T-helper 2 cell treated with Interferon-gamma antibody and Interleukin-4, amounts not matched to agents 5 μg/mL and 100 μg/mL, for 36 hours (primary cell): ENCODE results near the gene OR2M3.

Source experiments
- DNase-seq: peaks from one replicate; pipeline ENCODE4 v3.0.0; 2021; ENCODE audit warnings: low spot score
- H3K27ac Mint-ChIP-seq: one replicate; pipeline ENCODE4 v1.8.0; 2021; ENCODE audit warnings: mild to moderate bottlenecking, mixed read lengths
- H3K27me3 Mint-ChIP-seq: one replicate; pipeline ENCODE4 v1.8.0; 2021; ENCODE audit warnings: low read depth, mixed read lengths
- H3K36me3 Mint-ChIP-seq: one replicate; pipeline ENCODE4 v1.8.0; 2021; ENCODE audit warnings: low read depth, mixed read lengths
- H3K4me1 Mint-ChIP-seq: one replicate; pipeline ENCODE4 v1.8.0; 2021; ENCODE audit warnings: low read depth, mixed read lengths
- H3K4me3 Mint-ChIP-seq: one replicate; pipeline ENCODE4 v1.8.0; 2022; ENCODE audit warnings: mild to moderate bottlenecking, moderate library complexity, mixed read lengths
- H3K9me3 Mint-ChIP-seq: one replicate; pipeline ENCODE4 v1.8.0; 2021; ENCODE audit warnings: mixed read lengths

The OR2M3 gene, protein sequence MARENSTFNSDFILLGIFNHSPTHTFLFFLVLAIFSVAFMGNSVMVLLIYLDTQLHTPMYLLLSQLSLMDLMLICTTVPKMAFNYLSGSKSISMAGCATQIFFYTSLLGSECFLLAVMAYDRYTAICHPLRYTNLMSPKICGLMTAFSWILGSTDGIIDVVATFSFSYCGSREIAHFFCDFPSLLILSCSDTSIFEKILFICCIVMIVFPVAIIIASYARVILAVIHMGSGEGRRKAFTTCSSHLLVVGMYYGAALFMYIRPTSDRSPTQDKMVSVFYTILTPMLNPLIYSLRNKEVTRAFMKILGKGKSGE

DNA sequence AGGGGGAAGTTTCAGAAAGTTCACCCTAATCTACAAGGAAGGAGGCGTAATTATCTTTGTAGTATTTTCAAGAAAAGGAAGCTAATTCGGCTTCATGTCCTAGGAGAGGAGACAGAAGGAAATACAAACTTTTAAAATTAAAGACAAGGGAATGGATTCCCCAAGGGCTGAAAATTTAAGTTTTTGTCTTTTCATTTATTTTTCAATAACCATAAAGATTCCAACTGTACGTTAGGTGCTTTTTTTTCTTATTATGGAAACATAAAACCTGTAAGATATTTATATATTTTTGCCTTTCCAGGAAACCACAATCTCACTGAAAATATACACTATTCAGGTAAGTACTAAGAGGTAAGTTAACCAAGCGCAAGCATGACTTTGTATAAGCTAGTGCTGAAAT, at the start of gene OR2M3:
OR2M3 (plus strand) TSS at position 301 of the 400 bp plus-strand sequence. CDS start 5,803 bp downstream, outside the sequence.
- Mint-ChIP-seq H3K4me3 (no peak within 1 kb of the TSS), H3K9me3 (no peaks in the 10 kb centered on the region), H3K27ac (no peak within 1 kb of the TSS), H3K4me1 (no peaks in the 10 kb centered on the region), H3K36me3 (no peaks in the 10 kb centered on the region), H3K27me3 (no peaks in the 10 kb centered on the region)
- no peak for DNase-seq

DNA sequence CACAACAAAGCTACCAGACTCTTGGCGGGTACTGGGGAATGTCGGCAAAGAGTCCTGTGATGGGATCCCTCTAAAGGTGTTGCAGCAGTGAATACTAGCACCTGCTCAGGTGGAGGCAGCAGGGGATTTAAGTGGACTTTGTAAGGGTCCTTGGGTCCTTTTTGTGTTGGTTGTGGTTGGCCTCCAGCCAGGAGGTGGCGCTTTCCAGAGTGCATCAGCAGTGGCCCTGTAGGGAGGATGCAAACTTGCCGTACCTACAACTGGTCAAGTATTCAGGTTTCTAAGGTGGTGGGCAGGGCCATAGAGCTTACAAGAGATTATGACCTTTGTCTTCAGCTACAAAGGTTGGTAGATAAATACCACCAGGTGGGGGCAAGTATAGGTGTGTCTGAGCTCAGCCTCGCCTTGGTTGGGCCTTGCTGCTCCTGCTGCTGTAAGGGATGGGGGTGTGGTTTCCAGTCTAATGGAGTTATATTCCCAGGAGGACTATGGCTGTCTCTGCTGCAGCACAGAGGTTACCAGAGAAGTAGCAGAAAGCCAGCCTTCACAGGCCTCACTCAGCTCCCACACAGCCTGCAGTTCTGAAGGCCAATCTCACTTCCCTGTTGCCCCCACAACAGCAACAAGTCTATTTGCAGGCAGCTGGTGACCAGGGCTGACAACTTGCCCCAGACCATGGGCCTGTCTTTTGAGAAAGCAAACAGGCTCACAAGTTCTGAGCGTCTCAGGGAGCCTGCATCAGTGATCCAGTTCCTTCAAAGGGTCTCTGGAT, 44.8 kb upstream of the OR2M3 start:
- Mint-ChIP-seq H3K9me3 (peaks cover 4% of the 10 kb centered on the region), H3K4me1 (no peaks in the 10 kb centered on the region), H3K4me3 (no peak overlapping the region), H3K27ac (no peak overlapping the region), H3K36me3 (no peaks in the 10 kb centered on the region), H3K27me3 (no peaks in the 10 kb centered on the region)
- no peak for DNase-seq

GRCh38 chr1:248155927-248156326, 41.1 kb upstream of the OR2M3 start:
- H3K4me1 Mint-ChIP-seq: no peaks in the 10 kb centered on the region
- H3K36me3 Mint-ChIP-seq: no peaks in the 10 kb centered on the region
- no peak overlapping the region for H3K27ac Mint-ChIP-seq
- no peak for DNase-seq
- H3K27me3 Mint-ChIP-seq: no peaks in the 10 kb centered on the region
- H3K9me3 Mint-ChIP-seq: no peaks in the 10 kb centered on the region
- H3K4me3 Mint-ChIP-seq: no peak overlapping the region

DNA sequence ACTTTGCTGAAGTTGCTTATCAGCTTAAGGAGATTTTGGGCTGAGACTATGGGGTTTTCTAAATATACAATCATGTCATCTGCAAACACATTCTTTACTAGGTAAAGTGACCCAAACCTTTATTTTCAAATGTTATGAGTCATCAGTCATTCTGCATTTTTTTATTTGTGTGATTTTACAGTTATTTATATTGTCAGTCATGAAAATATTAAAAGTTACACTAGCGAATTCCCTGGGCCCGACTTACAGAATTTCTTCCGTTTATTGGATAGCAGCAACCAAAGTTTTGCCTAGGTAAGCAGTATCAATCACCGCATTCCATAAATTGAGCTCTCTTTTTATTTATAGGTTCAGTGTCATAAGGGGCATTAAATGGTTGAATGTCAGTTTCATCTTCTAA, 38.3 kb upstream of the OR2M3 start:
- DNase-seq: no peak
- no peaks in the 10 kb centered on the region for H3K4me1 Mint-ChIP-seq
- H3K4me3 Mint-ChIP-seq: no peak overlapping the region
- H3K27ac Mint-ChIP-seq: no peak overlapping the region
- H3K27me3 Mint-ChIP-seq: no peaks in the 10 kb centered on the region
- H3K36me3 Mint-ChIP-seq: no peaks in the 10 kb centered on the region
- H3K9me3 Mint-ChIP-seq: no peaks in the 10 kb centered on the region

DNA sequence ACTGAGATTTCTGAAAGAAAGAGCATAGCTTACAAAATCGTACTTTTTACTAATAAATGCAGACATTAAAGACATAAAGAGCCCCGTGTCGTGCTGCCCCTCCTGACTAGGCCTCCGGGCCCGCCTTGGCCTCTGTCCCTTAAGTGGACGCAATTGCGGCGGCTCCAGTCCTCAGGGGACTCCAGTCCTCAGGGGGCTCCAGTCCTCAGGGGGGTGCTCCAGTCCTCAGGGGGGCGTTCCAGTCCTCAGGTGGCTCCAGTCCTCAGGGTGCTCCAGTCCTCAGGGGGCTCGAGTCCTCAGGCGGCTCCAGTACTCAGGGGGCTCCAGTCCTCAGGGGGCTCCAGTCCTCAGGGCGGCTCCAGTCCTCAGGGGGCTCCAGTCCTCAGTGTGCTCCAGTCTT, 33.0 kb upstream of the OR2M3 start:
- no peaks in the 10 kb centered on the region for H3K4me1 Mint-ChIP-seq
- H3K36me3 Mint-ChIP-seq: no peaks in the 10 kb centered on the region
- no peak for DNase-seq
- no peaks in the 10 kb centered on the region for H3K27me3 Mint-ChIP-seq
- no peak overlapping the region for H3K27ac Mint-ChIP-seq
- no peak overlapping the region for H3K4me3 Mint-ChIP-seq
- peaks cover 4% of the 10 kb centered on the region for H3K9me3 Mint-ChIP-seq

DNA sequence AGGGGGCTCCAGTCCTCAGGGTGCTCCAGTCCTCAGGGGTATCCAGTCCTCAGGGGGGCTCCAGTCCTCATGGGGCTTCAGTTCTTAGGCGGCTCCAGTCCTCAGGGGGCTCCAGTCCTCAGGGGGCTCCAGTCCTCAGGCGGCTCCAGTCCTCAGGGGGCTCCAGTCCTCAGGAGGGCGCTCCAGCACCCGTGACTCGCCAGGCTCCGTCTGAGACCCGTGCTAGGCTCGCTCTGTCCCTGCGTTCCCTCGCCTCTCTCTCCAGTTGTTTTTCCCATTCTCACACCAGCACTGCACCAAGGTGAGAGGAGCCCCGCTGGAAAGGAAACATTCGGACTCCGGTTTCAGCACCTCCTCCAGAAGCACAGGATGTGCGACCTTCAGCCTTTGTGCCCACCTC, 31.9 kb upstream of the OR2M3 start:
- H3K4me1 Mint-ChIP-seq: no peaks in the 10 kb centered on the region

DNA sequence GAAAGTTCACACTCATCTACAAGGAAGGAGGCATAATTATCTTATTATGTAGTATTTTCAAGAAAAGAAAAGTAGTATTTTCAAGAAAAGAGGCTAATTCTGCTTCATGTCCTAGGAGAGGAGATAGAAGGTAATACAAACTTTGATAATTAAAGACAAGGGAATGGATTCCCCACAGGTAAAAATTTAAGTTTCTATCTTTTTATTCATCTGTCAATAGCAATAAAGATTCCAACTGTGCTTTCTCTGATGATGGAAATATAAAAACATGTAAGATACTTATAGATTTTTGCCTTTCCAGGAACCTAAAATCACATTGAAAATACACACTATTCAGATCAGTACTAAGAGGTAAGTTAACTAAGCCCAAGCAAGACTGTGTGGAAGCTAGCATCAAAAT, 22.5 kb upstream of the OR2M3 start, which contains the start of gene OR2M2:
OR2M2 (plus strand) TSS at position 301 of the 400 bp plus-strand sequence. CDS start 5,165 bp downstream, outside the sequence.
- no peaks in the 10 kb centered on the region for H3K9me3 Mint-ChIP-seq
- H3K4me1 Mint-ChIP-seq: no peaks in the 10 kb centered on the region
- no peak within 1 kb of the TSS for H3K27ac Mint-ChIP-seq
- no peaks in the 10 kb centered on the region for H3K36me3 Mint-ChIP-seq
- H3K4me3 Mint-ChIP-seq: no peak within 1 kb of the TSS
- DNase-seq: no peak
- H3K27me3 Mint-ChIP-seq: no peaks in the 10 kb centered on the region

More for the DNA sequence above, 31.9 kb upstream of the OR2M3 start:
- Mint-ChIP-seq H3K36me3 (no peaks in the 10 kb centered on the region), H3K27me3 (no peaks in the 10 kb centered on the region), H3K4me3 (no peak overlapping the region), H3K27ac (no peak overlapping the region), H3K9me3 (peaks cover 4% of the 10 kb centered on the region)
- no peak for DNase-seq

GRCh38 chr1:248183996-248184395, 13.1 kb upstream of the OR2M3 start:
- no peak overlapping the region for H3K27ac Mint-ChIP-seq
- H3K4me1 Mint-ChIP-seq: no peaks in the 10 kb centered on the region
- no peaks in the 10 kb centered on the region for H3K27me3 Mint-ChIP-seq
- no peaks in the 10 kb centered on the region for H3K36me3 Mint-ChIP-seq
- H3K4me3 Mint-ChIP-seq: no peak overlapping the region
- no peaks in the 10 kb centered on the region for H3K9me3 Mint-ChIP-seq
- DNase-seq: no peak

- Mint-ChIP-seq H3K9me3 (no peaks in the 10 kb centered on the region), H3K27ac (no peak overlapping the region), H3K27me3 (no peaks in the 10 kb centered on the region), H3K4me1 (no peaks in the 10 kb centered on the region), H3K4me3 (no peak overlapping the region), H3K36me3 (no peaks in the 10 kb centered on the region)
- DNase-seq: no peak
These were observed 9.7 kb upstream of the OR2M3 start for GRCh38 chr1:248187363-248187762.

GRCh38 chr1:248189026-248189425, 8.0 kb upstream of the OR2M3 start:
- Mint-ChIP-seq H3K4me3 (no peak overlapping the region), H3K27ac (no peak overlapping the region), H3K4me1 (no peaks in the 10 kb centered on the region), H3K27me3 (no peaks in the 10 kb centered on the region), H3K9me3 (no peaks in the 10 kb centered on the region), H3K36me3 (no peaks in the 10 kb centered on the region)
- no peak for DNase-seq

DNA sequence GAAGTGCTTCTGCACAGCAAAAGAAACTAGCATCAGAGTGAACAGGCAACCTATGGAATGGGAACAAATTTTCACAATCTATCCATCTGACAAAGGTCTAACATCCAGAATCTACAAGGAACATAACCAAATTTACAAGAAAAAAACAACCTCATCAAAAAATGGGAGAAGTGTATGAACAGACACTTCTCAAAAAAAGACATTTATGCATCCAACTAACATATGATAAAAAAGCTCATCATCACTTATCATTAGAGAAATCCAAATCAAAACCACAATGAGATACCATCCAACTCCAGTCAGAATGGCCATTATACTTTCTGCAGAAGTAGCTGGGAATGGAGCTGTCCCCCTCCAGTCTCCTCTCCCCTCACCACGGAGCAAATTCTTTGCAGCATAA, 2.9 kb upstream of the OR2M3 start:
- no peaks in the 10 kb centered on the region for H3K4me1 Mint-ChIP-seq
- H3K27me3 Mint-ChIP-seq: no peaks in the 10 kb centered on the region
- no peaks in the 10 kb centered on the region for H3K36me3 Mint-ChIP-seq
- DNase-seq: no peak
- H3K27ac Mint-ChIP-seq: no peak overlapping the region
- no peaks in the 10 kb centered on the region for H3K9me3 Mint-ChIP-seq
- H3K4me3 Mint-ChIP-seq: no peak overlapping the region

DNA sequence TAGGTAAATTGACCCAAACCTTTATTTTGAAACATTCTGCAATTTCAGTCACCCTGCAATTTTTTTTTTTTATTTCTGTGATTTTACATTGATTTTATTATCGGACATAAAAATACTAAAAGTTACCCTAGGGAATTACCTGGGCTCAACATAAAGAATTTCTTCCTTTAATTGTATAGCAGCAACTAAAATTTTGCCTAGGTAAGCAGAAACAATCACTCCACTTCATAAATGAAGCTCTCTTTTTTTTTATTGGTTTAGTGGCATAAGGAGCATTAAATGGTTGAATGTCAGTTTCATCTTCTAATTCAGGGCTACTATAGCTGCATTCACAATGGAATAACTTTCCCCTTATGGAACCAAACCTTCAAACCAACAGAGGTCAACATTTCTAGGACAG, 18.8 kb downstream of the OR2M3 start:
- no peaks in the 10 kb centered on the region for H3K4me1 Mint-ChIP-seq
- no peaks in the 10 kb centered on the region for H3K27me3 Mint-ChIP-seq
- no peak overlapping the region for H3K4me3 Mint-ChIP-seq
- no peaks in the 10 kb centered on the region for H3K36me3 Mint-ChIP-seq
- DNase-seq: no peak
- H3K27ac Mint-ChIP-seq: no peak overlapping the region
- H3K9me3 Mint-ChIP-seq: peaks cover 13% of the 10 kb centered on the region

DNA sequence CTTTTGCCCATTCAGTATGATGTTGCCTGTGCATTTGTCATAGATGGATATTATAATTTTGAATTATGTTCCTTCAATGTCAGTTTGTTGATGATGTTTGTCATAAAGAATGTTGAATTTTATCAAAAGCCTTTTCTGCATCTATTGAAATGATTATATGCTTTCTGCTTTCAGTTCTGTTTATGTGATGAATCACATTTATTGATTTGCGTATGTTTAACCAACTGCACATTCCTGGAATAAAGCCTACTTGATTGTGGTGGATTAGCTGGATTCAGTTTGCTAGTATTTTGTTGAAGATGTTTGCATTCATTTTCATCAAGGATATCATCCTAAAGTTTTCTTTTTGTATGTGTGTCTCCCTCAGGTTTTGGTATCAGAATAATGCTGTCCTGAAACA, 28.5 kb downstream of the OR2M3 start:
- no peaks in the 10 kb centered on the region for H3K36me3 Mint-ChIP-seq
- no peaks in the 10 kb centered on the region for H3K27me3 Mint-ChIP-seq
- no peaks in the 10 kb centered on the region for H3K4me1 Mint-ChIP-seq
- no peak overlapping the region for H3K27ac Mint-ChIP-seq
- no peak for DNase-seq
- no peaks in the 10 kb centered on the region for H3K9me3 Mint-ChIP-seq
- no peak overlapping the region for H3K4me3 Mint-ChIP-seq

- no peak for DNase-seq
- Mint-ChIP-seq H3K27me3 (no peaks in the 10 kb centered on the region), H3K4me3 (no peak overlapping the region), H3K4me1 (no peaks in the 10 kb centered on the region), H3K36me3 (no peaks in the 10 kb centered on the region), H3K9me3 (no peaks in the 10 kb centered on the region), H3K27ac (no peak overlapping the region)
These were observed 32.4 kb downstream of the OR2M3 start for GRCh38 chr1:248229360-248229908.
